GM23248 (cell line): ENCODE results near the gene ACTL8. TPM values are rescaled to one million over a fixed set of nuclear protein-coding genes. Genes with fewer than 3 reads are reported as not detected.

Experiments used
- DNase-seq: peaks from one replicate; pipeline ENCODE4 v3.0.0-alpha.2; 2015
- H2AFZ ChIP-seq: fragments of 200-600 bp; sonication (generic); 2 replicates; pipeline ENCODE4 v1.6.1; 2016; ENCODE audit warnings: antibody characterized with exemption
- H3F3A ChIP-seq: fragments of 200-600 bp; sonication (generic); 2 replicates; pipeline ENCODE4 v1.6.1; 2016; ENCODE audit warnings: mild to moderate bottlenecking, antibody characterized with exemption, mixed run types; ENCODE audit not compliant: insufficient read depth
- H3K27ac ChIP-seq: fragments of 200-600 bp; sonication (generic); 2 replicates; pipeline ENCODE4 v1.5.1; 2016; ENCODE audit warnings: mild to moderate bottlenecking
- H3K27me3 ChIP-seq: fragments of 200-600 bp; sonication (generic); replicated peaks from 2 replicates; pipeline ENCODE4 v1.6.1; 2016; ENCODE audit warnings: mild to moderate bottlenecking; ENCODE audit not compliant: insufficient read depth
- H3K36me3 ChIP-seq: fragments of 200-600 bp; sonication (generic); 2 replicates; pipeline ENCODE4 v1.6.1; 2016; ENCODE audit warnings: low read depth, mild to moderate bottlenecking
- H3K4me1 ChIP-seq: fragments of 200-600 bp; sonication (generic); 2 replicates; pipeline ENCODE4 v1.6.1; 2016; ENCODE audit warnings: mild to moderate bottlenecking; ENCODE audit not compliant: insufficient read depth
- H3K4me2 ChIP-seq: fragments of 200-600 bp; sonication (generic); one replicate; pipeline ENCODE4 v1.6.1; 2016; ENCODE audit warnings: mild to moderate bottlenecking; ENCODE audit not compliant: unreplicated experiment
- H3K4me3 ChIP-seq: fragments of 200-600 bp; sonication (generic); 2 replicates; pipeline ENCODE4 v1.5.1; 2016; ENCODE audit warnings: mild to moderate bottlenecking
- H3K79me2 ChIP-seq: fragments of 200-600 bp; sonication (generic); 2 replicates; pipeline ENCODE4 v1.6.1; 2016; ENCODE audit warnings: mild to moderate bottlenecking; ENCODE audit not compliant: insufficient read depth
- H3K9ac ChIP-seq: fragments of 200-600 bp; sonication (generic); 2 replicates; pipeline ENCODE4 v1.6.1; 2016; ENCODE audit warnings: mild to moderate bottlenecking
- H3K9me2 ChIP-seq: fragments of 200-600 bp; sonication (generic); 2 replicates; pipeline ENCODE4 v1.6.1; 2016; ENCODE audit warnings: mixed run types, mild to moderate bottlenecking, moderate library complexity; ENCODE audit not compliant: insufficient read depth
- H3K9me3 ChIP-seq: fragments of 200-600 bp; sonication (generic); one replicate; pipeline ENCODE4 v1.6.1; 2017; ENCODE audit warnings: low read depth
- H4K20me1 ChIP-seq: fragments of 200-600 bp; sonication (generic); 2 replicates; pipeline ENCODE4 v1.6.0; 2016; ENCODE audit not compliant: insufficient read depth
- EZH2 ChIP-seq: fragments of 200-600 bp; sonication (generic); IDR thresholded peaks from 2 replicates; pipeline ENCODE4 v1.6.1; 2018; ENCODE audit warnings: antibody characterized with exemption, mild to moderate bottlenecking; ENCODE audit not compliant: insufficient read depth, poor library complexity, severe bottlenecking
- EZH2phosphoT487 ChIP-seq: fragments of 200-600 bp; sonication (generic); IDR thresholded peaks from 2 replicates; pipeline ENCODE4 v1.6.1; 2018; ENCODE audit warnings: antibody characterized with exemption, moderate library complexity, mild to moderate bottlenecking, low read depth; ENCODE audit not compliant: insufficient read depth
- WGBS, 2 experiments: methylation state at CpG; one replicate each; pipeline ENCODE4 v1.1.6; 2015 to 2017; ENCODE audit warnings: low lambda C conversion rate in 2 of 2, low coverage in 1 of 2; ENCODE audit errors: missing lambda C conversion rate in 2 of 2; 5-methylcytosine and 5-hydroxymethylcytosine counted together
- in situ Hi-C: fragments of 300-500 bp; cut with MboI; formaldehyde crosslinking; loops from 2 replicates; pipeline ENCODE4 v1.15.0; 2020
- polyA plus RNA-seq: library from polyadenylated mRNA; unstranded; fragments of >200 nt; fragmentation: Nextera tagmentation; extraction: Ambion mirVana; gene quantifications from 2 replicates; pipeline ENCODE4 v1.2.1, GENCODE V29; 2016
- total RNA-seq: library from RNA; depleted of rRNA; stranded (reverse); fragments of >200 nt; shearing (Covaris generic); gene quantifications from 2 replicates; pipeline ENCODE4 v1.2.3, GENCODE V29; 2014

Gene ACTL8
- total and polyA plus RNA-seq, 2 experiments from 2014 or later: 0.11 TPM; not detected in 1

- Histone ChIP-seq H3K4me2 (no peak overlapping the region), H3K9me2 (no peaks in the 10 kb centered on the region), H3K9me3 (no peaks in the 10 kb centered on the region), H3K27ac (no peak overlapping the region), H3K27me3 (no peaks in the 10 kb centered on the region), H3K79me2 (no peaks in the 10 kb centered on the region), H3F3A (peaks cover 22% of the 10 kb centered on the region), H3K4me3 (no peak overlapping the region), H3K36me3 (no peaks in the 10 kb centered on the region), H3K4me1 (peaks cover 20% of the 10 kb centered on the region), H2AFZ (no peak overlapping the region), H4K20me1 (no peaks in the 10 kb centered on the region), H3K9ac (no peak overlapping the region)
- no peak for DNase-seq
- in situ Hi-C loops: no loop called here
- TF ChIP-seq EZH2 (no peak), EZH2phosphoT487 (no peak)
- WGBS, 2 experiments: 91 to 93% methylated on average over 2 of the region's 2 CpGs
Measured at GRCh38 chr1:17862121-17862520, 107.0 kb downstream of the ACTL8 start.

- in situ Hi-C loops: no loop called here
Measured at GRCh38 chr1:17865912-17866739, 111.0 kb downstream of the ACTL8 start.

GRCh38 chr1:17866740-17867029 lies 111.6 kb downstream of the ACTL8 start:
- H3K4me3 ChIP-seq: no peak overlapping the region
- H3K4me1 ChIP-seq: peaks cover 20% of the 10 kb centered on the region
- peak overlapping the region; percentile 94 for H3K27ac ChIP-seq
- TF ChIP-seq EZH2phosphoT487 (no peak), EZH2 (no peak)
- H3K9me3 ChIP-seq: no peaks in the 10 kb centered on the region
- WGBS, 2 experiments: 5 to 14% methylated on average over 3 of the region's 3 CpGs
- DNase-seq: no peak
- no peak overlapping the region for H3K9ac ChIP-seq
- H3K79me2 ChIP-seq: no peaks in the 10 kb centered on the region
- no peaks in the 10 kb centered on the region for H3K36me3 ChIP-seq
- no peaks in the 10 kb centered on the region for H3K9me2 ChIP-seq
- no peaks in the 10 kb centered on the region for H3K27me3 ChIP-seq
- no peaks in the 10 kb centered on the region for H4K20me1 ChIP-seq
- in situ Hi-C loops: no loop called here
- peaks cover 22% of the 10 kb centered on the region for H3F3A ChIP-seq
- H2AFZ ChIP-seq: no peak overlapping the region
- no peak overlapping the region for H3K4me2 ChIP-seq

More at GRCh38 chr1:17865912-17866739, 111.0 kb downstream of the ACTL8 start:
- Histone ChIP-seq H3K27ac (peak overlapping the region; percentile 94), H3K4me2 (peak overlapping the region; percentile 87), H3K4me3 (peak overlapping the region; percentile 52), H3K4me1 (peaks cover 20% of the 10 kb centered on the region), H4K20me1 (no peaks in the 10 kb centered on the region), H3K27me3 (no peaks in the 10 kb centered on the region), H3K9me3 (no peaks in the 10 kb centered on the region), H2AFZ (peak overlapping the region; percentile 80), H3K79me2 (no peaks in the 10 kb centered on the region), H3K9me2 (no peaks in the 10 kb centered on the region), H3F3A (peaks cover 22% of the 10 kb centered on the region), H3K9ac (peak overlapping the region; percentile 69), H3K36me3 (no peaks in the 10 kb centered on the region)
- DNase-seq: peak; percentile 97
- TF ChIP-seq EZH2: no peak
- no peak for TF ChIP-seq EZH2phosphoT487
- WGBS, 2 experiments: 32% methylated on average over 9 of the region's 9 CpGs

- H3K9me2 ChIP-seq: no peaks in the 10 kb centered on the region
- peaks cover 20% of the 10 kb centered on the region for H3K4me1 ChIP-seq
- no peak for DNase-seq
- no peaks in the 10 kb centered on the region for H3K9me3 ChIP-seq
- peaks cover 22% of the 10 kb centered on the region for H3F3A ChIP-seq
- TF ChIP-seq EZH2 (no peak), EZH2phosphoT487 (no peak)
- 81% methylated on average over 8 of the region's 8 CpGs for WGBS, 2 experiments
- no peak overlapping the region for H3K4me2 ChIP-seq
- in situ Hi-C loops: no loop called here
- no peaks in the 10 kb centered on the region for H3K79me2 ChIP-seq
- no peak overlapping the region for H2AFZ ChIP-seq
- no peak overlapping the region for H3K4me3 ChIP-seq
- no peak overlapping the region for H3K9ac ChIP-seq
- no peak overlapping the region for H3K27ac ChIP-seq
- H3K27me3 ChIP-seq: no peaks in the 10 kb centered on the region
- no peaks in the 10 kb centered on the region for H3K36me3 ChIP-seq
- H4K20me1 ChIP-seq: no peaks in the 10 kb centered on the region
Measured at GRCh38 chr1:17867470-17867869, 112.3 kb downstream of the ACTL8 start.
